Measurements from ENCODE around the gene MCIDAS.

GRCh38 chr5:55258339-55258738 is 31.2 kb upstream of the MCIDAS start:
- TF ChIP-seq CTCF (IDR thresholded peaks at IDR 0.05; ENCODE audit: borderline replicate concordance, extremely low read depth, low read length, poor library complexity, severe bottlenecking) (no peak), EZH2 (IDR thresholded peaks at IDR 0.05; ENCODE audit: borderline replicate concordance, low read depth, low read length, severe bottlenecking) (no peak)

Measured in DND-41 (cell line).